ENCODE results near the gene RNF4.

GRCh38 chr4:2461246-2461960, 7.5 kb upstream of the RNF4 start:
- TF ChIP-seq CTCF (IDR thresholded peaks at IDR 0.05 in 8 of 11, conservative IDR thresholded peaks at IDR 0.05 in 3 of 11) = no peak
- no peak for TF ChIP-seq POLR2A (IDR thresholded peaks at IDR 0.05)
- TF ChIP-seq POLR2AphosphoS5 (IDR thresholded peaks at IDR 0.05) = no peak

Data from spleen (tissue), 7 donors.